Panc1 (cell line): ENCODE results near the gene MGAT5B. TPM values are rescaled to one million over a fixed set of nuclear protein-coding genes. Genes with fewer than 3 reads are reported as not detected.

ENCODE experiments used
- ATAC-seq: fragments of 200-7000 bp; cut with Tn5 transposase; 2 replicates; pipeline ENCODE4 v1.9.1; 2020; ENCODE audit warnings: mild to moderate bottlenecking, moderate library complexity
- BruUV-seq: library from RNA; stranded (reverse); fragments of 400-500 nt; replicated peaks from 2 replicates; lab custom pipeline; 2021; lab: Mats Ljungman, UMichigan
- CTCF ChIA-PET: fragments of 300-600 bp; sonication (Branson Sonifier 250); formaldehyde crosslinking; loops from one replicate; lab custom pipeline; 2022; ENCODE audit warnings: antibody characterized with exemption; lab: Charles Lee
- POLR2A ChIA-PET: fragments of 300-600 bp; sonication (Branson Sonifier 250); formaldehyde crosslinking; loops from one replicate; lab custom pipeline; 2022; ENCODE audit warnings: antibody characterized with exemption; lab: Charles Lee
- DNase-seq: peaks from one replicate; pipeline ENCODE4 v3.0.0-alpha.2; 2010; ENCODE audit warnings: low read depth, low spot score
- H3K27ac ChIP-seq: 2 replicates; pipeline ENCODE4 v1.5.1; 2011; ENCODE audit warnings: mild to moderate bottlenecking, low read length, inconsistent platforms
- H3K27me3 ChIP-seq: fragments of 200-500 bp; sonication (Bioruptor generic); 2 replicates; pipeline ENCODE4 v1.6.0; 2014; ENCODE audit warnings: low read length, inconsistent platforms; ENCODE audit not compliant: control insufficient read depth, insufficient read depth
- H3K36me3 ChIP-seq: fragments of 200-500 bp; sonication (Bioruptor generic); 2 replicates; pipeline ENCODE4 v1.5.1; 2014; ENCODE audit warnings: inconsistent platforms, mild to moderate bottlenecking, low read length, moderate library complexity; ENCODE audit not compliant: control insufficient read depth, insufficient read depth
- H3K4me1 ChIP-seq: 2 replicates; pipeline ENCODE4 v1.5.1; 2011; ENCODE audit warnings: inconsistent platforms, mild to moderate bottlenecking, low read length, moderate library complexity; ENCODE audit not compliant: control insufficient read depth, insufficient read depth
- H3K4me3 ChIP-seq, 2 experiments: 2 replicates each; pipeline ENCODE4 v1.5.1; 2011 to 2012; ENCODE audit warnings: low read depth in 2 of 2, low read length in 2 of 2, mild to moderate bottlenecking in 2 of 2, inconsistent platforms in 1 of 2, moderate library complexity in 1 of 2
- H3K9me3 ChIP-seq: fragments of 200-500 bp; sonication (Bioruptor generic); 2 replicates; pipeline ENCODE4 v1.5.1; 2014; ENCODE audit warnings: low read depth, mild to moderate bottlenecking, inconsistent platforms, low read length, moderate library complexity; ENCODE audit not compliant: control insufficient read depth, insufficient read depth
- CTCF ChIP-seq: fragments of 450-650 bp; IDR thresholded peaks from 2 replicates; pipeline ENCODE4 v1.5.1; 2017; ENCODE audit warnings: mild to moderate bottlenecking
- POLR2AphosphoS5 ChIP-seq: IDR thresholded peaks from 2 replicates; pipeline ENCODE4 v1.6.1; 2012; ENCODE audit warnings: mild to moderate bottlenecking, low read depth, low read length, moderate library complexity
- SIN3A ChIP-seq: IDR thresholded peaks from 2 replicates; pipeline ENCODE4 v1.6.1; 2012; ENCODE audit warnings: low read depth, mild to moderate bottlenecking, low read length, moderate library complexity, borderline replicate concordance; ENCODE audit not compliant: insufficient read depth
- TCF7L2 ChIP-seq: IDR thresholded peaks from 2 replicates; pipeline ENCODE4 v1.6.1; 2011; ENCODE audit warnings: mild to moderate bottlenecking, low read depth, low read length, inconsistent platforms
- in situ Hi-C: cut with HindIII; loops from 2 replicates; pipeline ENCODE4 v1.10.0; 2016; ENCODE audit warnings: low sequenced_read_pairs, low pct_unique_long_range_greater_than_20kb
- intact Hi-C: fragments of 100-400 bp; cut with micrococcal nuclease; formaldehyde crosslinking; loops from one replicate; pipeline ENCODE4 v1.10.0; 2022; ENCODE audit not compliant: unreplicated experiment
- total RNA-seq: library from RNA; stranded (reverse); gene quantifications from one replicate; pipeline ENCODE4 v1.2.1, GENCODE V29; 2021; ENCODE audit not compliant: unreplicated experiment
- TF ChIP-seq, protein P1 (sequence below), 2 experiments: IDR thresholded peaks; 2 replicates each; pipeline ENCODE4 v1.6.1; 2011 to 2012; ENCODE audit warnings: low read depth in 2 of 2, control low read depth in 1 of 2, low read length in 1 of 2, mild to moderate bottlenecking in 1 of 2, moderate library complexity in 1 of 2; ENCODE audit not compliant: insufficient read depth in 1 of 2

Gene MGAT5B
- total RNA-seq, 1 experiment from 2014 or later: 34.9 TPM

- BruUV-seq: no TSS peak
- ChIA-PET POLR2A (interaction anchor here (0.5 kb wide), 1 partner anchor 82 kb away, joined by 7 read pairs; no protein-coding TSS in a partner anchor), CTCF (interaction anchor here (0.7 kb wide), 1 partner anchor 436 kb away, joined by 9 read pairs; no protein-coding TSS in a partner anchor)
- in situ Hi-C loops (no loop called here), intact Hi-C loops (no loop called here)
- Histone ChIP-seq H3K4me1 (peaks cover 6% of the 10 kb centered on the region; the same call in 1 of the 2 replicates), H3K27ac (no peak overlapping the region), H3K27me3 (peaks cover 2% of the 10 kb centered on the region; the same call in 1 of the 2 replicates), H3K36me3 (no peaks in the 10 kb centered on the region), H3K4me3 (no peak overlapping the region), H3K9me3 (no peaks in the 10 kb centered on the region)
- no peak for TF ChIP-seq TCF7L2
- no peak for TF ChIP-seq CTCF
- no peak for TF ChIP-seq POLR2AphosphoS5
- TF ChIP-seq SIN3A: no peak
- TF ChIP-seq, protein P1, sequence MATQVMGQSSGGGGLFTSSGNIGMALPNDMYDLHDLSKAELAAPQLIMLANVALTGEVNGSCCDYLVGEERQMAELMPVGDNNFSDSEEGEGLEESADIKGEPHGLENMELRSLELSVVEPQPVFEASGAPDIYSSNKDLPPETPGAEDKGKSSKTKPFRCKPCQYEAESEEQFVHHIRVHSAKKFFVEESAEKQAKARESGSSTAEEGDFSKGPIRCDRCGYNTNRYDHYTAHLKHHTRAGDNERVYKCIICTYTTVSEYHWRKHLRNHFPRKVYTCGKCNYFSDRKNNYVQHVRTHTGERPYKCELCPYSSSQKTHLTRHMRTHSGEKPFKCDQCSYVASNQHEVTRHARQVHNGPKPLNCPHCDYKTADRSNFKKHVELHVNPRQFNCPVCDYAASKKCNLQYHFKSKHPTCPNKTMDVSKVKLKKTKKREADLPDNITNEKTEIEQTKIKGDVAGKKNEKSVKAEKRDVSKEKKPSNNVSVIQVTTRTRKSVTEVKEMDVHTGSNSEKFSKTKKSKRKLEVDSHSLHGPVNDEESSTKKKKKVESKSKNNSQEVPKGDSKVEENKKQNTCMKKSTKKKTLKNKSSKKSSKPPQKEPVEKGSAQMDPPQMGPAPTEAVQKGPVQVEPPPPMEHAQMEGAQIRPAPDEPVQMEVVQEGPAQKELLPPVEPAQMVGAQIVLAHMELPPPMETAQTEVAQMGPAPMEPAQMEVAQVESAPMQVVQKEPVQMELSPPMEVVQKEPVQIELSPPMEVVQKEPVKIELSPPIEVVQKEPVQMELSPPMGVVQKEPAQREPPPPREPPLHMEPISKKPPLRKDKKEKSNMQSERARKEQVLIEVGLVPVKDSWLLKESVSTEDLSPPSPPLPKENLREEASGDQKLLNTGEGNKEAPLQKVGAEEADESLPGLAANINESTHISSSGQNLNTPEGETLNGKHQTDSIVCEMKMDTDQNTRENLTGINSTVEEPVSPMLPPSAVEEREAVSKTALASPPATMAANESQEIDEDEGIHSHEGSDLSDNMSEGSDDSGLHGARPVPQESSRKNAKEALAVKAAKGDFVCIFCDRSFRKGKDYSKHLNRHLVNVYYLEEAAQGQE (IDR thresholded peaks at IDR 0.05; ENCODE audit: insufficient read depth in 1 of 2, low read depth in 2 of 2, low read length in 1 of 2): no peak
- ATAC-seq (peak; percentile 22), DNase-seq (no peak)
These were observed 27.8 kb upstream of the MGAT5B start for GRCh38 chr17:76840443-76840767.

- Histone ChIP-seq H3K4me1 (peaks cover 6% of the 10 kb centered on the region; the same call in 1 of the 2 replicates), H3K9me3 (no peaks in the 10 kb centered on the region), H3K27ac (no peak overlapping the region), H3K27me3 (peaks cover 2% of the 10 kb centered on the region; the same call in 1 of the 2 replicates), H3K4me3 (no peak overlapping the region), H3K36me3 (no peaks in the 10 kb centered on the region)
- TF ChIP-seq, protein P1 (IDR thresholded peaks at IDR 0.05; ENCODE audit: insufficient read depth in 1 of 2, low read depth in 2 of 2, low read length in 1 of 2): no peak
- TF ChIP-seq POLR2AphosphoS5 (no peak), SIN3A (no peak), TCF7L2 (no peak), CTCF (no peak)
- intact Hi-C loops: no loop called here
- no TSS peak for BruUV-seq
- DNase-seq (no peak), ATAC-seq (peak; percentile 16)
- POLR2A ChIA-PET: no interaction called here
- in situ Hi-C loops: no loop called here
- CTCF ChIA-PET: interaction anchor here (0.6 to 0.7 kb wide), 6 partner anchors 27 to 435 kb away, joined by 3 to 13 read pairs (median 6); partner anchors contain the start of gene MGAT5B
These were observed 27.1 kb upstream of the MGAT5B start for GRCh38 chr17:76840884-76841775.
